ENCODE results near the gene ENTPD2.
A peak's percentile ranks its signal among the peaks of the same experiment; 100 is the strongest.
"Not testable (repeated sequence)": the region's sequence is repeated elsewhere in the genome, so short reads cannot be mapped to it uniquely, and the experiment has no call there.

ENTPD2 gene

DNA sequence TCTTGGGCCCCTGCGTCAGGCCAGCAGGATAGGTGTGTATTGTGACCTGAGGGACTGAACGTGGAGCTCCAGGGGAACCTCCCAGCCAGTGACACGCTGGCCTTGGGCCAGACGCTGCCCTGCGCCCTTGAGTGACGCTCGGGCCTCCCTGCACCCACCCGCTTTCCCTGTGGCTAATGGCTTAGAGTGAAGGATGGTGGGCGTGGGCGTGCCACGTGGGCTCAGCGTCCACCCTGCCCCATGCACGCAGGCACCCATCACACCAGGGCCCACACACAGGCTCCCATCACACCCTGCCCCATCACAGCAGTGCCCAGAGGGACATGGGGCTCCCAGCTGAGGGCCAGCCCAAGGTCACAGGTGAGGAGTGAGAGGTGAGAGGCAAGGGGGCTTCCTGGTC lies 16.8 kb downstream of the ENTPD2 start:
- POLR2A ChIA-PET, result no interaction called here
- CTCF ChIA-PET, result interaction anchor here (1.3 to 9.4 kb wide), 5 partner anchors 12 to 200 kb away, joined by 3 to 202 read pairs (median 68); partner anchors contain the start of genes C8G, FBXW5, NPDC1 and SAPCD2
- DNase-seq (ENCODE audit: extremely low spot score), result no peak

GRCh38 chr9:137035937-137036336 lies 17.9 kb downstream of the ENTPD2 start:
- DNase-seq (ENCODE audit: extremely low spot score), result no peak
- CTCF ChIA-PET, result interaction anchor here (0.7 to 9.4 kb wide), 49 partner anchors 8 to 268 kb away, joined by 3 to 202 read pairs (median 7); partner anchors contain the start of genes AJM1, C8G, CLIC3 and FBXW5
- POLR2A ChIA-PET, result interaction anchor here (0.7 kb wide), 1 partner anchor 205 kb away, joined by 3 read pairs; the partner anchor contains the start of gene TUBB4B
- TF ChIP-seq, protein P1, sequence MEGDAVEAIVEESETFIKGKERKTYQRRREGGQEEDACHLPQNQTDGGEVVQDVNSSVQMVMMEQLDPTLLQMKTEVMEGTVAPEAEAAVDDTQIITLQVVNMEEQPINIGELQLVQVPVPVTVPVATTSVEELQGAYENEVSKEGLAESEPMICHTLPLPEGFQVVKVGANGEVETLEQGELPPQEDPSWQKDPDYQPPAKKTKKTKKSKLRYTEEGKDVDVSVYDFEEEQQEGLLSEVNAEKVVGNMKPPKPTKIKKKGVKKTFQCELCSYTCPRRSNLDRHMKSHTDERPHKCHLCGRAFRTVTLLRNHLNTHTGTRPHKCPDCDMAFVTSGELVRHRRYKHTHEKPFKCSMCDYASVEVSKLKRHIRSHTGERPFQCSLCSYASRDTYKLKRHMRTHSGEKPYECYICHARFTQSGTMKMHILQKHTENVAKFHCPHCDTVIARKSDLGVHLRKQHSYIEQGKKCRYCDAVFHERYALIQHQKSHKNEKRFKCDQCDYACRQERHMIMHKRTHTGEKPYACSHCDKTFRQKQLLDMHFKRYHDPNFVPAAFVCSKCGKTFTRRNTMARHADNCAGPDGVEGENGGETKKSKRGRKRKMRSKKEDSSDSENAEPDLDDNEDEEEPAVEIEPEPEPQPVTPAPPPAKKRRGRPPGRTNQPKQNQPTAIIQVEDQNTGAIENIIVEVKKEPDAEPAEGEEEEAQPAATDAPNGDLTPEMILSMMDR (IDR thresholded peaks at IDR 0.05; ENCODE audit: control extremely low read depth, extremely low read depth, low read depth, missing control alignments), result no peak

More for the DNA sequence above, 16.8 kb downstream of the ENTPD2 start:
- TF ChIP-seq, protein P1 (IDR thresholded peaks at IDR 0.05; ENCODE audit: control extremely low read depth, extremely low read depth, low read depth, missing control alignments), result no peak

DNA sequence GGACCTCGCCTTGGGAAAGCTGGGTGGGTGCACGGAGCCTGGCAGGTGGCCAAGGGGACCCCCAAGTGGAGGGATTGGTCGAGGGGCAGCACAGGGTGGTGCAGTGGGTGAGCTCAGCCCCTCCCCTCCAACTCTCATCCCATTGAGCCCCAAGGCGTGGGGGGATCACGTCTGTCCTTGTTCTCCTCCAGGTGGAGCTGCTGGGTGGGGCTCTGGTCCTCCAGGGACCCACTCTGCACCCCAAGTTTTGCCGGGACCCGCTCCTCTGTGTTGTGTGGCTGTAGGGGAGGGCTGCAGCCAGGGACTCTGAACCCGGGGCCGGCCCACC lies 18.4 kb downstream of the ENTPD2 start:
- POLR2A ChIA-PET, result interaction anchor here (0.7 to 1.3 kb wide), 2 partner anchors 205 to 316 kb away, joined by 3 to 4 read pairs; partner anchors contain the start of gene TUBB4B
- no peak for DNase-seq (ENCODE audit: extremely low spot score)
- TF ChIP-seq, protein P1 (IDR thresholded peaks at IDR 0.05; ENCODE audit: control extremely low read depth, extremely low read depth, low read depth, missing control alignments), result peak; percentile 27
- CTCF ChIA-PET, result interaction anchor here (0.6 to 9.4 kb wide), 61 partner anchors 9 to 363 kb away, joined by 3 to 202 read pairs (median 5); partner anchors contain the start of genes AJM1, C8G, CLIC3 and FBXW5

GRCh38 chr9:137034709-137035506 lies 19.0 kb downstream of the ENTPD2 start:
- TF ChIP-seq, protein P1 (IDR thresholded peaks at IDR 0.05; ENCODE audit: control extremely low read depth, extremely low read depth, low read depth, missing control alignments), result peak; percentile 96
- peak; percentile 92 for DNase-seq (ENCODE audit: extremely low spot score)
- ChIA-PET POLR2A (interaction anchor here (0.7 to 1.3 kb wide), 4 partner anchors 42 to 316 kb away, joined by 3 to 4 read pairs (median 4); partner anchors contain the start of gene TUBB4B), CTCF (interaction anchor here (0.6 to 9.4 kb wide), 66 partner anchors 9 to 363 kb away, joined by 3 to 202 read pairs (median 5); partner anchors contain the start of genes AJM1, C8G, CLIC3 and FBXW5)

DNA sequence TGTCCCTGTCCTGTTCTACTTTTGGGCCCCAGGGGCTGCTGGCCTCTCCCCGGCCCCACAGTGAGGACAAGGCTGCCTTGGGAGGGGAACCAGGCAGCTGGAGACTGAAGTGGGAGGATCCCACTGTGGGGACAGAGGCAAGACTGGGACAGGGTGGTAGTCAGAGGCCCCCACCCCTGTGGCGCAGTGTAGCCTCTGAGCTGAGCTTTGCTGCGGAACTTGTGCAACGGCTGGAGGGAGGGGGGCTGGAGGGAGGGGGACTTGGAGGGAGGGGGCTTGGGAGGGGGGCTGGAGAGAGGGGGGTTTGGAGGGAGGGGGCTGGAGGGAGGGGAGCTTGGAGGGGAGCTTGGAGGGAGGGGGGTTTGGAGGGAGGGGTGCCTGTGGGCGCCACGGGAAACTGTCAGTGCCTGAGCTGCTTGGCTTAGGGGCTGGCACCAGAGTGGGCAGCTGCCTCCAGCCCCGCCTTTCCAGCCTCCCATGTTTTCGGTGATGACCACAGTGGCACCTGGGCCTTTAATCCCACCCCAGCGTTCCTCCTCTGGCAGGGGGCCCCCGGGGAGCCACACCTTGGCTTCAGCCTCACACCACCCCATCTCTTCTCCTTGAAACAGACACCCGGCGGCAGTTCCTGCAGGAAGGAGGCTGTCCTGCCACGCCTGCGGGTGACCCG lies 19.7 kb downstream of the ENTPD2 start:
- TF ChIP-seq, protein P1 (IDR thresholded peaks at IDR 0.05; ENCODE audit: control extremely low read depth, extremely low read depth, low read depth, missing control alignments), result no peak
- no peak for DNase-seq (ENCODE audit: extremely low spot score)
- ChIA-PET POLR2A (interaction anchor here (0.7 to 1.3 kb wide), 3 partner anchors 42 to 315 kb away, joined by 3 to 4 read pairs (median 4); partner anchors contain the start of gene TUBB4B), CTCF (interaction anchor here (0.6 to 9.4 kb wide), 47 partner anchors 8 to 362 kb away, joined by 3 to 202 read pairs (median 7); partner anchors contain the start of genes AJM1, C8G, CLIC3 and FBXW5)

GRCh38 chr9:137033481-137033880 lies 20.4 kb downstream of the ENTPD2 start:
- POLR2A ChIA-PET; DNase-seq (ENCODE audit: extremely low spot score): not testable (repeated sequence)
- CTCF ChIA-PET, result interaction anchor here (2.7 to 9.4 kb wide), 4 partner anchors 22 to 266 kb away, joined by 13 to 202 read pairs (median 72); partner anchors contain the start of genes C8G, FBXW5 and SAPCD2

Measured in GM10248 (cell line).